Dedifferentiated amniotic fluid mesenchymal stem cell (primary cell): ENCODE measurements around the gene NELFA.
A peak's percentile ranks its signal among the peaks of the same experiment; 100 is the strongest.
"Not testable (repeated sequence)": the region's sequence is repeated elsewhere in the genome, so short reads cannot be mapped to it uniquely, and the experiment has no call there.

Experiments used
- DNase-seq: peaks from one replicate; pipeline ENCODE4 v3.0.0-alpha.2; 2016; ENCODE audit errors: extremely low spot score

Gene NELFA

DNA sequence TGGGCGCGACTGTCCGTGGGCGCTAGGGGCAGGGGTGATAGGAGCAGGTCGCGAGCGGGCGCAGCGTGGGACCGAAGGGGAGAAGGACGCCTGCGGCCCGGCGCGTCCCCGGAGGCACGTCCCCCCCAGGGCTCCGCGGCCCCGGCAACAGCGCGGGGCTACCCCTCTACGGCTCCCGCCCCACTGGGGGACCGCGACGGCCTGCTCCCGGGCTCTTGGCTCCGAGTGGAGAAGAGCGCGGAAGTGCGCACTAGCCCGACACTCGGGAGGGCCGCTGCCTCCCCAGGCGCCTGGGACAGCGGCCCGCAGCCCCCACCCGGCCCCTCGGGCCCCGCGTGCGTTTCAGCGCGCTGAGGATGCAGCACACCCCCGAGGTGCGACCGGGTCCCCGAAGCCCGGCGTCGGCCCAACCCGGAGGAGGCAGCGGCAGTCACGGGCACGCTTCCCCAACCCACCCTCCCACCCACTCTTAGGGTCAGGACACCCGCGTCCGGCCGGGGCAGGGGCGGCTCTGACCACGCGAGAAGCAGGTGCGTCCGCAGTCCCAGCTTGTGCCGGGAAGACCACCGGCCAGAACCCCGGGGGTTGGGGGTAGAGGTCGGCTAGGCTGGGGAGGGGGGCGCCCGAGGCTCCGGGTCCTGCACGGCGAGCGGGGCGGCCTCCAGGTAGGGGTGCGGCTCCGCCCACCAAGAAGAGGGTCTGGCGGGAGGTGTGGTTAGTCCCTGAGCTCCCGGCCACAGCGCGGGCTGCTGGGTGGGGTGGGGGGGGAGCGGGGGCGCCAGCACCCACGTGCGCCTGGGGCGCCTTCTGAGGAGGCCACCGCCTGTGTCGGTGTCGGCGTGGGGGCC lies 31.8 kb upstream of the NELFA start:
- no peak for DNase-seq

DNA sequence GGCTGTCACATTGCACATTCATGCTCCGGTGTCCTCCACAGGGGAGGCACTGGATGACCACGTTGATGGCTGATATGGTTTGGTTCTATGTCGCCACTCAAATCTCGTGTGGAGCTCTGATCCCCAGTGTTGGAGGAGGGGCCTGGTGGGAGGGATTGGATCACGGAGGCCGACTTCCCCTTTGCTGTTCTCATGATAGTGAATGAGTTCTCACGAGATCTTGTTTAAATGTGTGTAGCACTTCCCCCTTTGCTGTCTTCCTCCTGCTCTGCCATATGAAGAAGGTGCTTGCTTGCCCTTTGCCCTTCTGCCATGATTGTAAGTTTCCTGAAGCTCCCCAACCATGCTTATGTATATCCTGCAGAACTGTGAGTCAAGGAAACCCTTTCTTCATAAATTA lies 28.1 kb upstream of the NELFA start:
- no peak for DNase-seq

DNA sequence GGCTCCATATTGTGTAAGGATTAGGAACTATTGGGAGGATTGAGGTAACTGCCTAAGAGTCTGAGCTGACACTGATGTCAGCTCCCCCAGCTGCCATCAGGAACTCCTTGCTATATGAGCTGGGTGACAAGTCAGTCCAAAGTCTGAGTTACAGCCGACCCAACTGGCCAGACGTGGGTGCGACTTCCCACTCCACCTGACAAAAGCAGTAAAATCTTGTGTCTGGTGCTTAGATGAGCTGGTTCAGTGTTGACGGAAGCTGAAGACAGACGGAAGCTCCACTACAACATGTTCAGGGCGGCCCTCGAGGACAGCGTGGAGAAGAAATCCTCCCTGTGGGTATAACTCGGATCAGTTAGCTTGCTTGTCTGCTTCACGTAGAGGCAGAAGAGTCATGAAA lies 27.6 kb upstream of the NELFA start:
- no peak for DNase-seq

DNA sequence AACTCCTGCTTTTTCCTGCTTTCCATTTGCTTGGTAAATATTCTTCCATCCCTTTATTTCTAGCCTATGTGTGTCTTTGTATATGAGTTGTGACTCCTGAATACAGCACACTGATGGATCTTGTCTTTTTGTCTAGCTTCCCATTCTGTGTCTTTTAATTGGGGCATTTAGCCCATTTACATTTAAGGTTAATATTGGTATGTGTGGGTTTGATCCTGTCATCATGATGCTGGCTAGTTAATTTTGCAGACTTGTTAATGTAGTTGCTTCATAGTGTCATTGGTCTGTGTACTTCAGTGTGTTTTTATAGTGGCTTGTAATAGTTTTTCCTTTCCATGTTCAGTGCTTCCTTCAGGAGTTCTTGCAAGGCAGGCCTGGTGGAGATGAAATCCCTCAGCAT lies 22.4 kb upstream of the NELFA start:
- not testable (repeated sequence) for DNase-seq

DNA sequence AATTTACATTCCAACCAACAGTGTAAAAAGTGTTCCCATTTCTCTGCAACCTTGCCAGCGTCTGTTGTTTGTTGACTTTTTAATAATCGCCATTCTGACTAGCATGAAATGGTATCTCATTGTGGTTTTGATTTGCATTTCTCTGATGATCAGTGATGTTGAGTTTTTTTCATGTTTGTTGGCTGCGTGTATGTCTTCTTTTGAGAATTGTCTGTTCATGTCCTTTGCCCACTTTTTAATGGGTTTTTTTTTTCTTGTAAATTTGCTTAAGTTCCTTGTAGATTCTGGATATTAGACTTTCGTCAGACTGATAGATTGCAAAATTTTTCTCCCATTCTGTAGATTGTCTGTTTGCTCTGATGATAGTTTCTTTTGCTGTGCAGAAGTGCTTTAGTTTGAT lies 18.3 kb upstream of the NELFA start:
- DNase-seq, result not testable (repeated sequence)

DNA sequence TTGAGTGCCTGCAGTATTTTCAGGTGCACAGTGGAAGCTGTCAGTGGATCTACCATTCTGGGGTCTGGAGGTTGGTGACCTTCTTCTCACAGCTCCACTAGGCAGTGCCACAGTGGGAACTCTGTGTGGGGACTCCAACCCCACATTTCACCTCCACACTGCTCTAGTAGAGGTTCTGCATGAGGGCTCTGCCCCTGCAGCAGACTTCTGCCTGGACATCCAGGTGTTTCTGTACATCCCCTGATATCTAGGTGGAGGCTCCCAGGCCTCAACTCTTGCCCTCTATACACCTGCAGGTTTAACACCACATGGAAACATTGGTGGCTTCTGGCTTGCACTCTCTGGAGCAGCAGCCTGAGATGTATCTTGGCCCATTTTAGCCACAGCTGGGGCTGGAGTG lies 17.0 kb upstream of the NELFA start:
- no peak for DNase-seq

DNA sequence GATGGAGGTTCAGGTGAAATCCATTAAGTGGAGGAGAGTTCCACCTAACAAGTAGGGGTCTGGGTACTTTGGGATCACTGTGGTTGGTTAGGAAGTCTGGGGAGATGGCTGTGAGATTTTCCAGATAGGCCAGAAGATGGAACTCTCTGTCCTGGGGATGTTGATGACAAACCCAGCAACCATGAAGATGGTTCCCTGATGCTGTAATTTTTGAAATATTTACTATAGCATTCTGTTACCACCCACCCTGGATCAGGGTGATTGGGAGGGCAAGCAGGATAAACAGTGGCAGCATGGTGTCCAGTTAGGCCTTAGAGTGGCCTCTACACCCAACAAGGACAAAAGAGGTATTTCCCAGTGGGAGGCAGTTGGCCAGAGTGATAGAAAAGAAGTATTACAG lies 15.9 kb upstream of the NELFA start:
- DNase-seq, result no peak

DNA sequence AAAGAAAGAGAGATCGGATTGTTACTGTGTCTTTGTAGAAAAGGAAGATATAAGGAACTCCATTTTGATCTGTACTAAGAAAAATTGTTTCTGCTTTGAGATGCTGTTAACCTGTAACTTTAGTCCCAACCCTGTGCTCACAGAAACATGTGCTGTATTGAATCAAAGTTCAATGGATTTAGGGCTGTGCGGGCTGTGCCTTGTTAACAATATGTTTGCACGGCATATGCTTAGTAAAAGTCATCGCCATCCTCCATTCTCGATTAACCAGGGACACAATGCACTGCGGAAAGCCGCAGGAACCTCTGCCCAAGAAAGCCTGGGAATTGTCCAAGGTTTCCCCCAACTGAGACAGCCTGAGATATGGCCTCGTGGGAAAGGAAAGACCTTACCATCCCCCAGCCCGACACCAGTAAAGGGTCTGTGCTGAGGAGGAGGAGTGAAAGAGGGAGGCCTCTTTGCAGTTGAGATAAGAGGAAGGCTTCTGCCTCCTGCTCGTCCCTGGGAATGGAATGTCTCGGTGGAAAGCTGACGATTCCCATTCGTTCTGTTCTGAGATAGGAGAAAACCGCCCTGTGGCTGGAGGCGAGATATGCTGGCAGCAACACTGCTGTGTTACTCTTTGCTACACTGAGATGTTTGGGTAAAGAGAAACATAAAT lies 12.7 kb upstream of the NELFA start:
- not testable (repeated sequence) for DNase-seq

DNA sequence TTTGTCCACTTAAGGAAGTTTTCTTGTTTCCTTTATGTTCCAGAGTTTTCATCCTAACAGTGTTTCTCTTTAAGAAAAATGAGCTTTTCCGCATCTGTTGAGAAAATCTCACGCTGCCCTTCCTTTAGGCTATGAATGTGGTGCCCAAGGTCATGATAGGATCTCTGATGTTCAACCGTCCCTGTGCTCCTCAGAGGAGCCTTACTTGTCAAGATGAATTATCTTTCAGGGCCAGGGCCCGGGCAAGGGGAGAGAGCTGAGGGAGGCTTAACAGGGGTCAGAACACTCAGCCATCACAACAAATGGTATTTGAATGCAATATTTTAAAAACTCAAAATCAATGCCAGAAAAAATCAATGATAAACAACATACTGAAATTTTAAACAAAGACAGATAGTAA lies 6.2 kb upstream of the NELFA start:
- no peak for DNase-seq

DNA sequence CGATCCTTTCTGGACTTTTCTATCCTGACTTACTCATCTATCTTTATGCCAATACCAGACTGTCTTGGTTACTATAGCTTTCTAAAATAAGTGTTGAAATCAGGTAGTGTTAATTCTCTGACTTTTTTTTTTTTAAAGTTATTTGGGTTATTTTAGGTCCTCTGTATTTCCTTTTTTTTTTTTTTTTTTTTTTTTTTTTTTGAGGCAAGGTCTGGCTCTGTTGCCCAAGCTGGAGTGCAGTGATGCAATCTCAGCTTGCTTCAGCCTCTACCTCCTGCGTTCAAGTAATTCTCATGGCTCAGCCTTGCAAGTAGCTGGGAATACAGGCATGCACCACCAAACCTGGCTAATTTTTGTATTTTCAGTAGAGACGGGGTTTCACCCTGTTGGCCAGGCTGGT lies 2.8 kb upstream of the NELFA start:
- DNase-seq, result no peak

DNA sequence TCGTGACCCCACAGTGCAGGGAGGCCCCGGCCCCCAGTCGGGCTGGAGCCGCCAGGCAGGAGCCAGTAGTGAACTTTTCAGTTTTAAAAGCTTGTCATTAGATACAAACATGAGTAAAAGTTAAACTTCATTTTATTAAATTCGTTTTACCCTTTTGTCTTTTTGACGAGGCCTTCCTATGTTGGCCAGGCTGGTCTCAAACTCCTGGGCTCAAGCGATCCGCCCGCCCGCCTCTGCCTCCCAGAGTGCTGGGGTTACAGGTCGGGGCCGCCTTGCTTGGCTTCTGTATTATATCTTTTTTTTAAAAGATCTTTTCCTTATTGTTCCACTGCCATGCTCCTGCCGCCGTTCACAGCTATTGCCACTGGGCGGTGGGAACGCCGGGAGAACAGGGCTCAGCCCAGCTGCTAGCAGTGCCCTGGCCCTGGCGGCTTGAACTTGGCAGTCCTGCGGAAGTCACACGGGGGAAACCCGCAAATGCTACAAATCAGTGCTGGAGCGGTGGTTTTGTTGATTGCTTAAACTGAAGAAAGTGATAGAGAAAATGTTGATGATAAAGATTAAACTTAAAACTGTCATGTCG lies 968 bp upstream of the NELFA start:
- peak; percentile 27 for DNase-seq

DNA sequence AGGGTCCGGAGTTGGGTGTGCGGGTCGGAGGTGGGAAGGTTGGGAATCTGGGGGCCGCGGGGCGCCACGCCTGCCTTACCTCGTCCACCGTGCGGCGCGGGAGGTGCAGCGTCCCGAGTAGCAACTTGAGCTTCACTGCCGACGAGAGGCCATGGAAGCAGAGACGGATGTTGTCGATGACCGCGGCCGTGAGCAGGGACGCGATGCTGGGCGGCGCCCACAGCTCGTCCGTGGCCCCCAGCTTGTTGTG lies 178 bp downstream of the NELFA start:
- DNase-seq, result no peak

DNA sequence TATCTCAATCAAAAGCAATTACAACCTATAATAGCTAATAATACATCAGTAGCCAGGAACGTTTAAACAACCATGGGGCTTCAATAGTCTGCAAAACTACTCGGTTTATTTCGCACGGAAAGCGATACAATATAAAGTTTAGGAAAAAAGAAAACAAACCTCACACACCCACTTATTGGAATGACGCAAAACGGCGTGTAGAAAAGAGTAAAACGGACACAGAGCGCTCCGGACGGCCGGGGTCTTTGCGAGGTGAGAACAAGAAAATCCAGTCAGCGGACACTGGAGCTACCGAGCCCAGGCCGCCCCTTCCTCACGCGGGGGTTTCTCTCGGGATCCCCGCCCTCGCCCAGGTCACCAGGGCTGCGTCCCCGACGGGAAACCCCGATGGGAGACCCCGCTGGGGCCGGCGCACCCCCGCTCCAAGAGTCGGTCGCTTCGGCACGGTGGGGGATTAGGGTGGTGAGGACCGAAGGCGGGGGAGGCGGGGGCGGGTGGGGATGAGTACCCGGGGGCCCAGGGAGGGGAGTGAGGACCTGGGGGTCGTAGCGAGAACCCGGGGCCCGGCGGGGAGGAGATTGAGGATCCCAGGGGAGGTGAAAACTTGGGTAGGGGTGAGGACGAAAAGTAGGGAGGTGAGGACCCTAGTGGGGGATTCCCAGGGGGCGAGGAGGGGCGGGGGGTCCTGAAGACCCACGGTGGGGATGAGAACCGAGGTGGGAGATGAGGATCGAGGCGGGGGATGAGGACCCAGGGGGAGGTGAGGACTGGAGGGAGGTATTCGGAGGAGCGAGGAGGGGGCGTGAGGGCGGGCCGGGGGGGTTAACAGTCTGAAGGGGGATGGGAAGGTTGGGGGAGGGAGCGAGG lies 737 bp downstream of the NELFA start:
- no peak for DNase-seq

DNA sequence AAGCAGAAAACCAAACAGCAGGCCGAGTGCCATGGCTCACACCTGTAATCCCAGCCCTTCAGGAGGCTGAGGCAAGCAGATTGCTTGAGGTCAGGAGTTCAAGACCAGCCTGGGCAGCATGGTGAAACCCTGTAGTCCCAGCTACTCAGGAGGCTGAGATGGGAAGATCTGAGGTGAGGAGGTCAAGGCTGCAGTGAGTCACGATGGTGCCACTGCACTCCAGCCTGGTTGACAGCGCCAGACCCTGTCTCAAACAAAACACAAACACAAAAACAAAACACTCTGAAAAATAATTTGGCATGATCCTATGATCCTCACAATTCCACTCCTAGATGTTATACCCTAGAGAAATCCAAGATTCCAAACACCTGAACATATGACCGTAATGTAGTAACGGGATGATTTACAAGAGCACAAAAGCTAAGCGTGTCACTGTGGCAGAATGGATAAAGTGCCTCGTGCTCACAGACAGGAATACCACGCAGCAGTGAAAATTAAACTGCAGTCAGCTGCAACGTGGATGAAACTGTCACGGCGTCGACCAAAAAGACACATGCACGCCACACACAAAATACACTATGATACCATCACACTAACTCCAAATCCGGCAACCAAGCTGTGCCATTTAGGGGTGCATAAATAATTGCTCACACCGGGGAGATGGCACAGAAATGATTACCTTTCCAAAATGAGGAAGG lies 1.7 kb downstream of the NELFA start:
- DNase-seq, result no peak

DNA sequence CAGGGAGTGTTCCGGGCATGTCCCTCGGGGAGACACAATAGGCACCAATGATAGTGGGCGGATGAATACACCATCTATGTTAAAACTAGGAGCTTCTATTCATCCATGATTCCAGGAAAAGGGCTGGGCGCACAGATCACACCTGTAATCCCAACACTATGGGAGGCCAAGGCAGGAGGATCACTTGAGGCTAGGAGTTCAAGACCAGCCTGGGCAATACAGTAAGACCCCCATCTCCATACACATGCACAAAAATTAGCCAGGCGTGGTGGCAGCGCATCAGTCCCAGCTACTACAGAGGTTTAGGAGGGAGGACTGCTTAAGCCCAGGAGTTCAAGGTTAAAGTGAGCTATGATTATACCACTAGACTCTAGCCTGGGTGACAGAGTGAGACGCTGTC lies 2.4 kb downstream of the NELFA start:
- DNase-seq, result no peak

DNA sequence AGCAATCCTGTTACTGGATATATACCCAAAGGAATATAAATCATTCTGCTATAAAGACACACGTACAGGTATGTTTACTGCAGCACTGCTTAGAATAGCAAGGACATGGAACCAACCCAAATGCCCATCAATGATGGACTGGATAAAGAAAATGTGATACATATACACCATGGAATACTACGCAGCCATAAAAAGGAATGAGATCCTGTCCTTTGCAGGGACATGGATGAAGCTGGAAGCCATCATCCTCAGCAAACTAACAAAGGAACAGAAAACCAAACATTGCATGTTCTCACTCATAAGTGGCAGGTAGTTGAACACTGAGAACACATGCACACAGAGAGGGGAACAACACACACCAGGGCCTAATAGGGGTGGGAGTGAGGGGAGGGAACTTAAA lies 5.4 kb downstream of the NELFA start:
- DNase-seq, result not testable (repeated sequence)

DNA sequence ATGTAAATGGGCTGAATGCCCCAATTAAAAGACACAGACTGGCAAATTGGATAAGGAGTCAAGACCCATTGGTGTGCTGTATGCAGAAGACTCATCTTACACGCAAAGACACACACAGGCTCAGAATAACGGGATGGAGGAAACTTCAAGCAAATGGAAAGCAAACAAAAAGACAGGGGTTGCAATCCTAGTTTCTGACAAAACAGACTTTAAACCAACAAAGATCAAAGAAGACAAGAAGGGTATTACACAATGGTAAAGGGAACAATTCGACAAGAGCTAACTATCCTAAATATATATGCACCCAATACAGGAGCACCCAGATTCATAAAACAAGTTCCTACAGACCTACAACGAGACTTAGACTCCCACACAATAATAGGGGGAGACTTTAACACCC lies 9.5 kb downstream of the NELFA start:
- DNase-seq, result not testable (repeated sequence)

DNA sequence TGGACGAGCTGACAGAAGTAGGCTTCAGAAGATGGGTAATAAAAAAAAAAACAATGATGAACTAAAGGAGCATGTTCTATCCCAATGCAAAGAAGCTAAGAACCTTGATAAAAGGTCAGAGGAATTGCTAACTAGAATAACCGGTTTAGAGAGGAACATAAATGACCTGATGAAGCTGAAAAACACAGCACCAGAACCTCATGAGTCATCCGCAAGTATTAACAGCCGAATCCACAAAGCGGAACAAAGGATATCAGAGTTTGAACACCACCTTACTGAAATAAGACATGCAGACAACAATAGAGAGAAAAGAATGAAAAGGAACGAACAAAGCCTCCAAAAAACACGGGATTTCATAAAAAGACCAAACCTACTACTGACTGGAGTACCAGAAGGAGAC lies 10.5 kb downstream of the NELFA start:
- no peak for DNase-seq

DNA sequence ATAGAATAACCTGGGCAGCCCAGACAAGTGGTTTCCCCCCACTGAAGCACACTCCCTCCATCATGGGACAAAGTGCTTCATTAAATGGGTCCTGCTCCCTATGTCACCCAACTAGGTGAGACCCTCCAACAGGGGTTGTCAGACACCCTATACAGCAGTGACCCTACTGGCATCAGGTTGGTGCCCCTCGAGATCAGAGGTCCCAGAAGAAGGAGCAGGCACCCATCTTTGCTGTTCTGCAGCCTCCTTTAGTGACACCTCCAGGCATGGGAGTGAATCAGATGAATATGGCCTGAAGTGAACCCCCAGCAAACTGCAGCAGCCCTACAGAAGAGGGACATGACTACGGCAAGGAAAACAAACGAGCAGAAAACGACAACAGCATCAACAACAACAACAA lies 11.1 kb downstream of the NELFA start:
- no peak for DNase-seq

DNA sequence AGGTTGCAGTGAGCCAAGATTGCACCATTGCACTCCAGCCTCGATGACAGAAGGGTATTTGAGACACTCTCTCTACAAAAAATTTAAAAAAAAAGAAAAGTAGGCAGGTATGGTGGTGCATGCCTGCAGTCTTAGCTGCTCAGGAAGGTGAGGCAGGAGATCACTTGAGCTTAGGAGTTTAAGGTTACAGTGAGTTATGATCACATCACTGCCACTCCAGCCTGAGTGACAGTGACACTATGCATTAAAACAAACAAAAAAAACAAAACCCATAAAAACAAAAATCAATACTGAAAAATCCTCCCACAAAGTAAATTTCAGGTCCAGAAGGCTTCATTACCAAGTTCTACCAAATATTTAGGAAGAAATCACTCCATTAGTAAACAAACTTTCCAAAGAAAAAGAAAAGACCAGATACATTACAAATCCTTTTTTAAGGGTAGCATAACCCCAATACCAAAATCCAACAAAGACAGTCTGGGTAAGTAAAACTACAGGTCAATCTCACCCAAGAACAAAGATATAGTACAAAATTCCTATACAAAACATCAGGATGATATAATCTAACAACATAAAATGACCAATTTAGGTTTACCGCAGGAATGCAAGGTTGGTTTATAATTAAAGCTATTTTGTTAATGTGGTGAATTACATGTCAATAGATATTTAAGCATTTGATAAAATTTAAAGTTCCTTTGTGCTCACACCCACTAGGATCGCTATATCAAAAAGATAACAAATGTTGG lies 11.7 kb downstream of the NELFA start:
- DNase-seq, result no peak

DNA sequence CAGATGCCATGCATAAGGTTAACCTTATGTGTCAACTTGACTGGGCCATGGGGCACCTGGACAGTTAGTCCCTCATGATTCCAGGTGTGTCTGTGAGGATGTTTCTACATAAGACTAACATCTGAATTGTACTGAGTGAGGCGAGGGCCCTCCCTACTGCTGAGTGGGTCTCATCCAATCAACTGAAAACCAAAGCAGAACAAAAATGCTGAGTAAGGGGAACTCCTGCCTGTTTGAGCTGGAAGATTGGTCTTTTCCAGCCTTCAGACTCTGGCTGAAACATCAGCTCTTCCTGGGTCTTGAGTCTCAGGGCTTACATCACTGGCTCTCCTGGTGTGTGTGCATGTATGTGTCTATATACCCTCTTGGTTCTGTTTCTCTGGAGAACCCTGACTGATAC lies 13.8 kb downstream of the NELFA start:
- no peak for DNase-seq
